ENCODE measurements around the gene LOXL3.

The LOXL3 gene

GRCh38 chr2:74551530-74551929 lies 2.2 kb downstream of the LOXL3 start:
- DNase-seq = no peak

- no peak for DNase-seq
These were observed 3.5 kb downstream of the LOXL3 start for GRCh38 chr2:74550231-74550630.

GRCh38 chr2:74548900-74549826 lies 4.6 kb downstream of the LOXL3 start:
- DNase-seq = peak; percentile 63

- DNase-seq = no peak
These were observed 5.3 kb downstream of the LOXL3 start for GRCh38 chr2:74548285-74548899.

DNA sequence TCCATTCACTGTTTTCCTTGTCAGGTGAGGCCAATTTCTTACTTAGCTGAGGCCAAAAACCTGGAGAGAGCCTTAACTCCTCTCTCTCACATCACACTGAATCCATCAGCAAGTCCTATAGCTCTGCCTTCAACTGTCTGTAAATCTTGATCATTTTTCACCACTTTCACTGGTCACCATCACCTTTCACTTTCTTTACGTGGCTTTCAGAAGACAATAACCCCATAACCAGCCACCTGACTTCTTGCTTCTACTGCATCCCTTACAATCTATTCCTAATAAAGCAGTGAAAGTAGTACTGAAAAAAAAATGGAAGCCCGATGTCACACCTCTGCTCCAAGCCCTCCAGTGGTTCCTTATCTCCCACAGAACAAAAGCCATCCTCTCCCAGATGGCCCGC lies 7.7 kb downstream of the LOXL3 start:
- no peak for DNase-seq

- DNase-seq = no peak
These were observed 9.1 kb downstream of the LOXL3 start for GRCh38 chr2:74544634-74545033.

DNA sequence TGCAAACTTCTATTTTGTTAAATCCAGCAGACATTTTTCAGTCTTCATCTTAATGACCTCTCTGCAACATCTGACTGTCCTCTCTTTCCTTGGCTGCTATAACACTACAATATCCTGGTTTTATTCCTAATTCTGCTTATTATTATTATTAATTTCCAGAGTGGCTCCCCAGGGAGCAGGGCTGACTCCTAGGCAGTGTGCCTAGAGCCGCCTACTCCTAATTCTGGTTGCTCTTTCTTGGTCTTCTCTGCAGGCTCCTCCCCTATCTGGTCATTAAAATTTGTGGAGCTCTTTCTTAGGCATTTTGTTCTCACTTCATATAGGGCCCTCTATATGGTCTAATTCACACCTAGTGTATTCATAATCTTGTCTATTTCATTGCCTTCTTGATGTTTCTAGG lies 10.8 kb downstream of the LOXL3 start:
- no peak for DNase-seq

GRCh38 chr2:74540291-74540690 lies 13.5 kb downstream of the LOXL3 start:
- DNase-seq = no peak

GRCh38 chr2:74538881-74539339 lies 14.8 kb downstream of the LOXL3 start:
- DNase-seq = no peak

GRCh38 chr2:74537140-74537539 lies 16.6 kb downstream of the LOXL3 start:
- no peak for DNase-seq

DNA sequence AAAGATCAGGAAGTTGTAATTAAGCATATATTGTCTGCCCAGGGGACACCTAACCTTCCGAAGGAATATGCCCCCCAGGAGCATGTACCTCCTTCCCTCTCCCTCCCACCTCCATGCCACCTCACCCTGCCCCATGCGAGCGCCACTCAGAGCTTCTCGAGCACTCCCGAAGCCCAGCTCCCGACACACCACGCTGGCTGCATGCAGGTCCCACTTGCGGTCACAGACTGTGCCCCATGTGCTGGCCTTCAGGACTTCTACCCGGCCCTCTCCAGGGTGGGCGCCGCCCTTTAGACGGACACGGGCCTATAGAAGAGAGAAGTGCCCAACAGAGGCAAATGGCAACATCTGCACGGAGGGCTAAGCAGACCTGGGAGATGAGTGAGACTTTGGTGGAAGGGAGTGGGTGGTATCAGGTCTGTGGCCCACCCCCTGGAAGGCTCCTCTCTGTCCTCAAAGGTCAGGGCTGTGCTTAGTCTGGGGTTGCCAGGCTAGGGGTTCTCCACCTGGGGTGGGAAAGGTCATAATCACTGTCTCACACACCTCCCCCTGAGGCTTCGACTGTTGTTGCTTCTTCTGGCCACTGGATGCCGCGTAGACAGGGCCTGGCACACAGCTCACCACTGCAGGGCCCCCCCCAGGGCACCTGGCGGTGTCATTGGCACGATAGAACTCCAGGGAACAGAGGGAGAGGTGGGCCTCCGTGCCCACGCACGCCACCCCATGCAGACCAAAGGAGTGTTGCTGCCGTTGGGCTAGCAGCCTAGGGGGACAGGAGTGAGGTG lies 17.4 kb downstream of the LOXL3 start:
- no peak for DNase-seq

- no peak for DNase-seq
These were observed 18.2 kb downstream of the LOXL3 start for GRCh38 chr2:74535440-74535965.

GRCh38 chr2:74534411-74534810 lies 19.3 kb downstream of the LOXL3 start:
- no peak for DNase-seq

DNA sequence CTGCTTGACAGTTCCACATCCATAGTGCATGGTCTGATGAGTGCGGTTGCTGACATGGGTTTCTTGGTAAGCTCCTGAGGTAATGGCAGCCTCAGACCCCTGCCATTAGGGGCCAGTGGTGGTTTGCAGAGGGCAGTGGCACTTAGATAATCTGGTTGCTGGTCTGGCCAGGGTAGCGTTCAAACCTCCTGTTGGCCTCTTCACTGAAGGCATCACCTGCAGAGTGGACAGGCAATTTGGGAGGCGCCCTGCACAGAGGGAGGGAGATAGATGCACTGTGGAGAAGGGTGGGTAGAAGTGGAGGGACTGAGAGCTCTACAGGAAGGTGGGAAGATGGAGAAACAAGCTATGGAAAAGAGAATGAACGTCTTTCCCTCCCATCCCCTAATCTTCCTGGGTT lies 20.3 kb downstream of the LOXL3 start:
- no peak for DNase-seq

- DNase-seq = peak; percentile 50
These were observed 21.5 kb downstream of the LOXL3 start for GRCh38 chr2:74532222-74532621.

DNA sequence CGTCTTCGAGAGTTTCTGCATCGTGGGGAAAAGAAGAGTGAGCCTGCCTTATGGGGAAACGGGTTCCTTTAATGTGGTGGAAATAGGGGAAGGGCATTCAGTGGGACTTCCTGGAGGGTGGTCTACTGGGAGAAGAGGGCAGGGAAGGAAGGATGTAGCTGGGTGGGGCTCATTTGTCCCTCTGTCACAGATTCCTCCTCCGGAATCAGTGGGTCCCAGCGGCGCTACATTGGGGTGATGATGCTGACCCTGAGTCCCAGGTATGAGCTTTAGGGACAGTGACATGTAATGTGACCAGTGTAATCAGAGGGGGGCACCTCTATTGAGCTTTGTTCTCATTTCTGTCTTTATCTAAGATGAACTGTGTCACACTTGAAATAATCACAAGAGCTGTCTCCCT lies 22.1 kb downstream of the LOXL3 start:
- DNase-seq = no peak

GRCh38 chr2:74530239-74531187 lies 23.2 kb downstream of the LOXL3 start:
- no peak for DNase-seq

GRCh38 chr2:74529357-74530238 lies 24.1 kb downstream of the LOXL3 start, which contains the start of the genes AUP1 and HTRA2:
Gene AUP1, minus strand, starts transcription at chr2:74529706. Its CDS starts 77 bp downstream, at chr2:74529629.
Gene HTRA2, plus strand, starts transcription at chr2:74529933. Its CDS starts 74 bp downstream, at chr2:74530007.
- DNase-seq = peak; percentile 100

DNA sequence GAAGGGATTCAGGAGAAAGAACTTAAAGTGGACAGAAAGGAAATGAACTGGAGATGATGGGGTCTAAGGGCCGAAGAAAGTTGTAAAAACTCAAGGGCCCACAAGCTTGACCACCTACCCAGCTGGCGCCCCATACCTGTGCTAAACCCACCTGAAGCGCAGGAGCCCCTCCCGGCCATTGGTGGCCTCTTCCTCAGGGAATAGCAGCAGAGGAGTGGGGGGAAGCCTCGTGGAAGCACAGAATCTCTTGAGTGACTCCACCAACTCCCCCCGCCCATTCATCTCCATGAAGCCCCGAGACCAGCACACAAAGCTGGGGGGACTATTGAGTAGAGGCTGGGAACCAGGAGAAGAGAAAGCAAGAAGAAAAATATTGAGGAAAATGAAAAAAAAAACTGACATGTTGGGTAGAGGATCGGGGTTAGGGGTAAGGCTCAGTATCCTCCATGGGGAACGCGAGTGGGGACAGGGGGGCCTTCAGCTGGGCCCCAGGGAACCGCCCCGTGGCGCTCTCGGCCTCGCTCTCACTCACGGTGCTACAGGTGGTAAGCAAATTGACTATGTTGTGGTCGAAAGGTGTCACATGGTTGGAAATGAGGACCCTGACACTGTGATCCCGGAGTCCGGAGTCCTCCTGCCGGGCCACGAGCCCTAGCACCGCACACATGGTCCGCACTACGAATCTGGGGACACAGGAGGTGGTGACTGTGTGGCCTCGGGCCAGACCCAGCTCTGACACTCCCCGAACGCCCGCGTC lies 25.0 kb downstream of the LOXL3 start:
- no peak for DNase-seq

DNA sequence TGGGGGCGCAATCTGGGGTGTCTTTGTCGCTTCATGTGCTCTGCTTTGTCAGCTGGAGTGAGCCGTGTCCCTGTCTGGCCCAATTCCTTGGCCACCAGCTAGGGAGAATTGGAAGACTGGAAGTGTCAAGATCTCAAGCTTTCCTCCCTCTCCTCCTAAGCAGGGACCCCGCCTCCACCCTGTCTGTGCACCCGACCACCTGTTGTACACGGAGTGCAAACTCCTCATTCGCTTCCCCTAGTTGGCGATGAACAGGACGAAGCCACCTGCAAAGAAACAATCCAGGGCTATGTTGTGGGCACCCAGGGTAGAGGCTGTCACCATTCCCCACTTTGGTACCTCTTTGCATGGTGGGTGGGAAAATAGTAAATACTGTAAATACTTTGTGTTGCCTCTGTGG lies 26.0 kb downstream of the LOXL3 start:
- DNase-seq = no peak

All from fibroblast of skin of right biceps (primary cell).